H1 (cell line): ENCODE measurements around the gene ALDH4A1. TPM values are rescaled to one million over a fixed set of nuclear protein-coding genes. Genes with fewer than 3 reads are reported as not detected.

Experiments used
- CEBPB ChIP-seq: IDR thresholded peaks from 2 replicates; pipeline ENCODE4 v1.6.1; 2012; ENCODE audit warnings: low read depth, low read length
- polyA plus RNA-seq, 7 experiments: library from polyadenylated mRNA; depleted of rRNA in 3 of 7; stranded (reverse) in 5 of 7; unstranded in 2 of 7; fragments of >200 nt in 5 of 7; fragments of 200-250 nt in 2 of 7; gene quantifications; 1 replicate in 5 of 7; 2 replicates in 1 of 7; 4 replicates in 1 of 7; pipeline versions ENCODE4 v1.2.1 to v1.2.3, GENCODE V29; 2011 to 2013; ENCODE audit warnings: missing spikeins in 2 of 7, mixed read lengths in 2 of 7
- total RNA-seq: library from RNA; stranded (reverse); fragmentation: NEBNext Ultra II Directional; extraction: Animal tissue kit (Norgen Biotek cat#: 25700); gene quantifications from 2 replicates; pipeline ENCODE4 v1.2.1, GENCODE V29; 2021
- TF ChIP-seq, protein P1 (sequence below): fragments of 300-600 bp; sonication (generic); IDR thresholded peaks from 2 replicates; pipeline ENCODE4 v1.7.1; 2012; ENCODE audit warnings: low read length, moderate library complexity, mild to moderate bottlenecking, inconsistent platforms; ENCODE audit not compliant: insufficient replicate concordance

Gene ALDH4A1
- total and polyA plus RNA-seq, 2 of the 8 experiments (the other 6 are each of a cell fraction or from before 2014, with no cell fraction given): 30.3 to 35.9 TPM

- TF ChIP-seq, protein P1, sequence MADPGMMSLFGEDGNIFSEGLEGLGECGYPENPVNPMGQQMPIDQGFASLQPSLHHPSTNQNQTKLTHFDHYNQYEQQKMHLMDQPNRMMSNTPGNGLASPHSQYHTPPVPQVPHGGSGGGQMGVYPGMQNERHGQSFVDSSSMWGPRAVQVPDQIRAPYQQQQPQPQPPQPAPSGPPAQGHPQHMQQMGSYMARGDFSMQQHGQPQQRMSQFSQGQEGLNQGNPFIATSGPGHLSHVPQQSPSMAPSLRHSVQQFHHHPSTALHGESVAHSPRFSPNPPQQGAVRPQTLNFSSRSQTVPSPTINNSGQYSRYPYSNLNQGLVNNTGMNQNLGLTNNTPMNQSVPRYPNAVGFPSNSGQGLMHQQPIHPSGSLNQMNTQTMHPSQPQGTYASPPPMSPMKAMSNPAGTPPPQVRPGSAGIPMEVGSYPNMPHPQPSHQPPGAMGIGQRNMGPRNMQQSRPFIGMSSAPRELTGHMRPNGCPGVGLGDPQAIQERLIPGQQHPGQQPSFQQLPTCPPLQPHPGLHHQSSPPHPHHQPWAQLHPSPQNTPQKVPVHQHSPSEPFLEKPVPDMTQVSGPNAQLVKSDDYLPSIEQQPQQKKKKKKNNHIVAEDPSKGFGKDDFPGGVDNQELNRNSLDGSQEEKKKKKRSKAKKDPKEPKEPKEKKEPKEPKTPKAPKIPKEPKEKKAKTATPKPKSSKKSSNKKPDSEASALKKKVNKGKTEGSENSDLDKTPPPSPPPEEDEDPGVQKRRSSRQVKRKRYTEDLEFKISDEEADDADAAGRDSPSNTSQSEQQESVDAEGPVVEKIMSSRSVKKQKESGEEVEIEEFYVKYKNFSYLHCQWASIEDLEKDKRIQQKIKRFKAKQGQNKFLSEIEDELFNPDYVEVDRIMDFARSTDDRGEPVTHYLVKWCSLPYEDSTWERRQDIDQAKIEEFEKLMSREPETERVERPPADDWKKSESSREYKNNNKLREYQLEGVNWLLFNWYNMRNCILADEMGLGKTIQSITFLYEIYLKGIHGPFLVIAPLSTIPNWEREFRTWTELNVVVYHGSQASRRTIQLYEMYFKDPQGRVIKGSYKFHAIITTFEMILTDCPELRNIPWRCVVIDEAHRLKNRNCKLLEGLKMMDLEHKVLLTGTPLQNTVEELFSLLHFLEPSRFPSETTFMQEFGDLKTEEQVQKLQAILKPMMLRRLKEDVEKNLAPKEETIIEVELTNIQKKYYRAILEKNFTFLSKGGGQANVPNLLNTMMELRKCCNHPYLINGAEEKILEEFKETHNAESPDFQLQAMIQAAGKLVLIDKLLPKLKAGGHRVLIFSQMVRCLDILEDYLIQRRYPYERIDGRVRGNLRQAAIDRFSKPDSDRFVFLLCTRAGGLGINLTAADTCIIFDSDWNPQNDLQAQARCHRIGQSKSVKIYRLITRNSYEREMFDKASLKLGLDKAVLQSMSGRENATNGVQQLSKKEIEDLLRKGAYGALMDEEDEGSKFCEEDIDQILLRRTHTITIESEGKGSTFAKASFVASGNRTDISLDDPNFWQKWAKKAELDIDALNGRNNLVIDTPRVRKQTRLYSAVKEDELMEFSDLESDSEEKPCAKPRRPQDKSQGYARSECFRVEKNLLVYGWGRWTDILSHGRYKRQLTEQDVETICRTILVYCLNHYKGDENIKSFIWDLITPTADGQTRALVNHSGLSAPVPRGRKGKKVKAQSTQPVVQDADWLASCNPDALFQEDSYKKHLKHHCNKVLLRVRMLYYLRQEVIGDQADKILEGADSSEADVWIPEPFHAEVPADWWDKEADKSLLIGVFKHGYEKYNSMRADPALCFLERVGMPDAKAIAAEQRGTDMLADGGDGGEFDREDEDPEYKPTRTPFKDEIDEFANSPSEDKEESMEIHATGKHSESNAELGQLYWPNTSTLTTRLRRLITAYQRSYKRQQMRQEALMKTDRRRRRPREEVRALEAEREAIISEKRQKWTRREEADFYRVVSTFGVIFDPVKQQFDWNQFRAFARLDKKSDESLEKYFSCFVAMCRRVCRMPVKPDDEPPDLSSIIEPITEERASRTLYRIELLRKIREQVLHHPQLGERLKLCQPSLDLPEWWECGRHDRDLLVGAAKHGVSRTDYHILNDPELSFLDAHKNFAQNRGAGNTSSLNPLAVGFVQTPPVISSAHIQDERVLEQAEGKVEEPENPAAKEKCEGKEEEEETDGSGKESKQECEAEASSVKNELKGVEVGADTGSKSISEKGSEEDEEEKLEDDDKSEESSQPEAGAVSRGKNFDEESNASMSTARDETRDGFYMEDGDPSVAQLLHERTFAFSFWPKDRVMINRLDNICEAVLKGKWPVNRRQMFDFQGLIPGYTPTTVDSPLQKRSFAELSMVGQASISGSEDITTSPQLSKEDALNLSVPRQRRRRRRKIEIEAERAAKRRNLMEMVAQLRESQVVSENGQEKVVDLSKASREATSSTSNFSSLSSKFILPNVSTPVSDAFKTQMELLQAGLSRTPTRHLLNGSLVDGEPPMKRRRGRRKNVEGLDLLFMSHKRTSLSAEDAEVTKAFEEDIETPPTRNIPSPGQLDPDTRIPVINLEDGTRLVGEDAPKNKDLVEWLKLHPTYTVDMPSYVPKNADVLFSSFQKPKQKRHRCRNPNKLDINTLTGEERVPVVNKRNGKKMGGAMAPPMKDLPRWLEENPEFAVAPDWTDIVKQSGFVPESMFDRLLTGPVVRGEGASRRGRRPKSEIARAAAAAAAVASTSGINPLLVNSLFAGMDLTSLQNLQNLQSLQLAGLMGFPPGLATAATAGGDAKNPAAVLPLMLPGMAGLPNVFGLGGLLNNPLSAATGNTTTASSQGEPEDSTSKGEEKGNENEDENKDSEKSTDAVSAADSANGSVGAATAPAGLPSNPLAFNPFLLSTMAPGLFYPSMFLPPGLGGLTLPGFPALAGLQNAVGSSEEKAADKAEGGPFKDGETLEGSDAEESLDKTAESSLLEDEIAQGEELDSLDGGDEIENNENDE: no peak
- no peak for TF ChIP-seq CEBPB
These were observed 30.8 kb downstream of the ALDH4A1 start (continued) for GRCh38 chr1:18871401-18872070.
